CD4-positive, alpha-beta T cell treated with Interleukin-1 beta for 1 hour (primary cell): ENCODE data around the gene ARHGEF39.
"Not testable (repeated sequence)": the region's sequence is repeated elsewhere in the genome, so short reads cannot be mapped to it uniquely, and the experiment has no call there.

Source experiments
- DNase-seq, 2 donors: peaks; one replicate each; pipeline ENCODE4 v3.0.0-alpha.2; 2020 to 2022

Gene ARHGEF39

GRCh38 chr9:35650341-35651158 lies 14.4 kb downstream of the ARHGEF39 start, which contains the start of gene SIT1:
SIT1 (minus strand) TSS chr9:35650931; CDS start chr9:35650853, 78 bp downstream.
- peak; percentile 28 to 48 for DNase-seq

DNA sequence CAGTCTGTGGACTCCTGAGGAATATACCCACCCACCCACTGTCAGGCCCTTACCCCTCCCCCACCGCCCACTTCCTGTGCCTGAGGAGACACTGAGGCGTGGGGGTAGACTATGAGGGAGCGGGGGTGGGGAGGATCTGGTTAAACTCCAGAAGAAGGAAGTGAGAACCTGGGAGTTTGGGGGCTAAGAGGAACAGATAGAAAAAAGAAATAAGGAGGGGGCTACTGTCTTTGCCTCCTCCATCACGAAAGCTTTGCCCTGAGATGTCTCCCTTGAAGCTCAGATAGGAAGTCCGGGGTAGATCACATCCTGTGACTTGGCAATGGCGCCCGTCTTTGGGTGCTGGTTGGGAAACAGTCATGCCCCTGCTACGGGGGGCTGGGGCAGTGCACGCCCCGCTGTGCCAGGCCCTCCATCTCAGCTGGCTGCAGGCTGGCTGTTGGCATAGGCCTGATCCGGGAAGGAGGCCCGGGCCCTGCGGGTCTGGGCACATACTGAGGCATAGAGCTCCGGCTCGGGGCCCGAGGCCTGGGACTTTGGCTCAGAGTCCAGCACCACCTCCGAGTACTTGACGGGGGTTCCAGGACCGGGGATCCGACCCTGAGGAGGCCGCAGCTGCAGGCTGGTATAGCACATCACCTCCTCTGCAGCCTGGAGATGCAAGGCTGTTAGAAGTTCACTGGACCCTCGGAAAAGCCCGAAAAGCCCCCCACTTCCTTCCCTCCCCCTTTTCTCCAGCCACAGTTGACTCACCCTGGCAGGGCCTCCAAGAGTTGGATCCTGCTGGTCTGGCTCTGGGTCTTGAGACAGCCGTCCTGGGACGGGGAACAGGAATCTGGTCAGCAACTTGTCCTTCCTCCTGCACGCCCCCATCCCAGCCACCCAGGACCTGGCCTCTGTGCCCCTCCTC lies 15.3 kb downstream of the ARHGEF39 start:
- DNase-seq = peak in 1 of 2 donors; percentile 50

- peak; percentile 91 to 92 for DNase-seq
These were observed 18.3 kb downstream of the ARHGEF39 start for GRCh38 chr9:35646533-35647265.

- no peak for DNase-seq
These were observed 18.9 kb downstream of the ARHGEF39 start for GRCh38 chr9:35646153-35646532.

- not testable (repeated sequence) for DNase-seq
These were observed 19.3 kb downstream of the ARHGEF39 start for GRCh38 chr9:35645736-35646135.

DNA sequence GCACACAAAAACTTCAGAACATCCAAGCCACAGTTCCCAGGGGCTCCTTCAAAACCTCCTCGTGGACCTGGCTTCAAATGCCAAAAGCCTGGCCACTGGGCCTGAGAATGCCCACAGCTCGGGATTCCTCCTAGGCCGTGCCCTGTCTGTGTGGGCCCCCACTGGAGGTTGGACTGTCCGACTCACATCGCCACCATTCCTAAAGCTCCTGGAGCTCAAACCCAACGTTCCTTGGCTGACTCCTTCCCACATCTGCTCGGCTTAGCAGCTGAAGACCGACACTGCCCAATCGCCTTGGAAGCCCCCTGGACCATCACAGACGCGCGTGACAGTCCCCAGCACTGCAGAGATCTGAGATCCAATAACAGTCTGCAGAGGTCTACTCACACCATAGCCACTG lies 21.9 kb downstream of the ARHGEF39 start:
- no peak for DNase-seq

DNA sequence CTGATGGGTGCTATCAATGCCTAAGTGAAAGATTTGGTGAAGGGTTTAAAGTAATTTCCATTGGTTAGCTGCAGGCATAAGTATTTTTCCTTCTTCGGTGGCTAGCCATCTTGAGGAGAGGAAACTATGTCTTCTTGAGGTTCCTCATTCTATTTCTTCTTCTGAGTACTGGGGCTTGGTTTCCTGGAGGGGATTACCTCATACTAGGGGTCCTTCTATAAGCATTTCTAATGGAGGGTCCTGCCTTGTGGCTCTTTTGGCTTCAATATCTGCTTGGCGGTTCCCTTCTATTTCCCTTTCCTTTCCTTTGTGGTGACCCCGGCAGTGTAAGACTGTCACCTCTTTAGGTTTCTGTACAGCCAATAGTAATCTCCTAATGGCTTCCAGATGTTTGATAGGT lies 23.5 kb downstream of the ARHGEF39 start:
- DNase-seq = not testable (repeated sequence)

DNA sequence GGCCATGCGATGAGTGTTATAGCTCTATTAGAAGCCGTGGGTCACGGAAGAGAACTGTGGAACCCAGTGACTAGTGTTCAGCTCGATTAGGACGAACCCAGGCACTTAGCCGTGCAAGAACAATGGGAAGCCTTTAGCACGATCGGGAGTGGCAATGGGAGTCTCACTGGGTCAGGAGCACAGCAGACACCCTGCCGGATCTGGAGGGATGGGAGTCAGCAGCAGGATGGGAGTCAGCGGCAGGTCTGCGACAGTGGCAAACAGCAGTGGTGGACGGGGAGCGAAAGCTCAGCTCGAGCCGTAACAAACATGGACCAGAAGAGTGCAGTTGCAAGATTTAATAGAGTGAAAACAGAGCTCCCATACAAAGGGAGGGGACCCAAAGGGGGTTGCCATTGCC lies 24.6 kb downstream of the ARHGEF39 start:
- not testable (repeated sequence) for DNase-seq

GRCh38 chr9:35639631-35640030 lies 25.4 kb downstream of the ARHGEF39 start:
- no peak for DNase-seq

GRCh38 chr9:35639225-35639624 lies 25.8 kb downstream of the ARHGEF39 start:
- DNase-seq = not testable (repeated sequence)

DNA sequence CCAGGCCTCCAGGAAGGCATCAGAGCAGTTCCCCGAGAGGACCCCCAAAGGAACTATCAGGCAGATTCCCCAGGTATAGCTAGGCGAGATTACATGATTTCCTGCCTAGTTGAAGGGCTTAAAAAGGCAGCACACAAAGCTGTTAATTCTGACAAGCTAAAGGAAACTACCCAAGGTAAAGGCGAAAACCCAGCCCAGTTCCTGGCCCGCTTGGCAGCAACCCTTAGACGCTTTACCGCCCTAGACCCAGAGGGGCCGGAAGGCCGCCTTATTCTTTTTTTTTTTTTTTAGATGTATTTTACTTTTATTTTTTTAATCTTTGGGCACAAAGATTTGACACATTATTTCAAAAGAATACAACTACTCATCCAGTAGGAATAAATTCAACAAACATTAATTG lies 26.2 kb downstream of the ARHGEF39 start:
- DNase-seq = peak; percentile 53 to 59

GRCh38 chr9:35637427-35637955 lies 27.5 kb downstream of the ARHGEF39 start:
- DNase-seq = not testable (repeated sequence)

GRCh38 chr9:35636877-35637246 lies 28.1 kb downstream of the ARHGEF39 start:
- DNase-seq = not testable (repeated sequence)

GRCh38 chr9:35636135-35636876 lies 28.7 kb downstream of the ARHGEF39 start:
- DNase-seq = peak in 1 of 2 donors; percentile 27

GRCh38 chr9:35635730-35636129 lies 29.3 kb downstream of the ARHGEF39 start:
- no peak for DNase-seq

- no peak for DNase-seq
These were observed 35.4 kb downstream of the ARHGEF39 start for GRCh38 chr9:35629597-35629996.

DNA sequence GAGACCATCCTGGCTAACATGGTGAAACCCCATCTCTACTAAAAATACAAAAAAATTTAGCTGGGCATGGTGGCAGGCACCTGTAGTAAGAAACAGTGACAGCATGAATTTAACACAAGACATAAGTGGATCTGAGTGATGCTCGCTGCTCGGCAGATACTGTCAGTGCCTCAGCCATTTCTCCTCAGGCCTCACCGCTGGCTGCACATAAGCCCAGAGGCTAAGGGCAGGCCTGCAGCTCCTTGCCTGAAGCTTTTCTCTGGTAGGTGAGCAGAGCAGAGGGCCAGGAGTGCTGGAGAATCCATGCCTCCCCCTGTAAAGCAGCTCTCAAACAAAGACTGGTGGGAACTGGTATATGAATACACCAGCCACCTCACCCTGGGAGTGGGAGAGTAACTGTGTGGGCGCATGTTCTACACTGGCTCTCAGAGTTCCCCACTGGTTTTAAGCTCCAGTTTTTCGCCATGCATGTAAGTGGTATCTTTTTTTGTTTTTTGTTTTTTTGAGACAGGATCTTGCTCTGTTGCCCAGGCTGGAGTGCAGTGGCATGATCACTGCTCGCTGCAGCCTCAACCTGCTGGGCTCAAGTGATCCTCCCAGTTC lies 36.5 kb downstream of the ARHGEF39 start:
- no peak for DNase-seq

- DNase-seq = no peak
These were observed 37.4 kb downstream of the ARHGEF39 start for GRCh38 chr9:35627575-35627974.

DNA sequence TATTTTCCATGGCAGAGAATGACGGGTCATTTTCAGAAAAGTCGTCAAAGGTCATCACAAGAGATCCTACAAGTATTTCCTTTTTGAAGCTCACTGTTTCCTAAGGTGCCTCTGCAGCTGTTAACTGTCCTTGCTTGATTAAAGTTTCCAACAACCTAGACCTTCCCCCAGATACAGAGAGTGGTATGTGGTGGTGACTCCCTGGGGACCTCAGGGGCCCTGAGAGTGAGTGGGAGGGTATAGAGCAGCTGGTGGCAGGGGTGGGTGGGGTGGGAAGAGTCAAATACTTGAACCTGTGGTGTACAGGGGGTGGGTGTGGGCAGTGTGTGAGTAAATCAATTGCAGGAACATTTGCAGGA lies 45.2 kb downstream of the ARHGEF39 start:
- DNase-seq = peak in 1 of 2 donors; percentile 64

GRCh38 chr9:35618854-35619799 lies 45.9 kb downstream of the ARHGEF39 start:
- DNase-seq = peak; percentile 65 to 75
